ENCODE results near the gene TMEM260.
"Not testable (repeated sequence)": the region's sequence is repeated elsewhere in the genome, so short reads cannot be mapped to it uniquely, and the experiment has no call there.

The TMEM260 gene

DNA sequence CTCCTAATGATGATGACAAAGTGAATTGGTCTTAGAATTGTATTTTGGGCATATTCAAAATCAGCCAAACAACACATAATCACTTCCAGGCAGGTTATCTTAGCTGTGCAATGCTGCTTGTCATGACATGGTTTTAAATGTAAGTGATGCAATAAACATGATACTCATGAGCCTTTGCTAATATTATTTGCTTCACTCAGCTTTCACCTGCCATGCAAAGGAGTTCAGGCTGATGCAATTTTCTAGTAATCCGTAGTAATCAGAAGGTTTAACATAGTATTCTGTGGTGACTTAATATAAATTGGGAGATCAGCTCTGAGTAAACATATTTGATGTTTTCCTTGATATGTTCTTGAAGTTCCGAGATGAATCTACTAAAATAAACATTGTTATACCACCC, 29.1 kb downstream of the TMEM260 start:
- Mint-ChIP-seq H3K36me3 (ENCODE audit: low read depth) (peaks cover 46% of the 10 kb centered on the region), H3K9me3 (no peaks in the 10 kb centered on the region), H3K4me3 (no peak overlapping the region), H3K27me3 (ENCODE audit: low read depth) (no peaks in the 10 kb centered on the region), H3K27ac (no peak overlapping the region), H3K4me1 (no peaks in the 10 kb centered on the region)
- TF ChIP-seq, protein P1, sequence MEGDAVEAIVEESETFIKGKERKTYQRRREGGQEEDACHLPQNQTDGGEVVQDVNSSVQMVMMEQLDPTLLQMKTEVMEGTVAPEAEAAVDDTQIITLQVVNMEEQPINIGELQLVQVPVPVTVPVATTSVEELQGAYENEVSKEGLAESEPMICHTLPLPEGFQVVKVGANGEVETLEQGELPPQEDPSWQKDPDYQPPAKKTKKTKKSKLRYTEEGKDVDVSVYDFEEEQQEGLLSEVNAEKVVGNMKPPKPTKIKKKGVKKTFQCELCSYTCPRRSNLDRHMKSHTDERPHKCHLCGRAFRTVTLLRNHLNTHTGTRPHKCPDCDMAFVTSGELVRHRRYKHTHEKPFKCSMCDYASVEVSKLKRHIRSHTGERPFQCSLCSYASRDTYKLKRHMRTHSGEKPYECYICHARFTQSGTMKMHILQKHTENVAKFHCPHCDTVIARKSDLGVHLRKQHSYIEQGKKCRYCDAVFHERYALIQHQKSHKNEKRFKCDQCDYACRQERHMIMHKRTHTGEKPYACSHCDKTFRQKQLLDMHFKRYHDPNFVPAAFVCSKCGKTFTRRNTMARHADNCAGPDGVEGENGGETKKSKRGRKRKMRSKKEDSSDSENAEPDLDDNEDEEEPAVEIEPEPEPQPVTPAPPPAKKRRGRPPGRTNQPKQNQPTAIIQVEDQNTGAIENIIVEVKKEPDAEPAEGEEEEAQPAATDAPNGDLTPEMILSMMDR (IDR thresholded peaks at IDR 0.05; ENCODE audit: unreplicated experiment in 3 of 3): no peak

DNA sequence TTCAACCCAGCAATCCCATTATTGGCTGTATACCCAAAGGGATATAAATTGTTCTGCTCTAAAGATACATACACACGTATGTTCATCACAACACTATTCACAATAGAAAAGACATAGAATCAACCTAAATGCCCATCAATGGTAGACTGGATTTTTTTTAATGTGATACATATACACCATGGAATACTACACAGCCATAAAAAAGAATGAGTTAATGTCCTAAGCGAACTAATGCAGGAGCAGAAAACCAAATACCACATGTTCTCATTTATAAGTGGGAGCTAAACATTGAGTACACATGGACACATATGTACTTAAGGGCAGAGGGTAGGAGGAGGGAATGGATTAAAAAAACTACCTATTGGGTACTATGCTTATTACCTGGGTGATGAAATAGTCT, 32.1 kb downstream of the TMEM260 start:
- not testable (repeated sequence) for H3K9me3 Mint-ChIP-seq; H3K27me3 Mint-ChIP-seq (ENCODE audit: low read depth); H3K27ac Mint-ChIP-seq; H3K4me3 Mint-ChIP-seq; H3K4me1 Mint-ChIP-seq
- peaks cover 45% of the 10 kb centered on the region for H3K36me3 Mint-ChIP-seq (ENCODE audit: low read depth)

DNA sequence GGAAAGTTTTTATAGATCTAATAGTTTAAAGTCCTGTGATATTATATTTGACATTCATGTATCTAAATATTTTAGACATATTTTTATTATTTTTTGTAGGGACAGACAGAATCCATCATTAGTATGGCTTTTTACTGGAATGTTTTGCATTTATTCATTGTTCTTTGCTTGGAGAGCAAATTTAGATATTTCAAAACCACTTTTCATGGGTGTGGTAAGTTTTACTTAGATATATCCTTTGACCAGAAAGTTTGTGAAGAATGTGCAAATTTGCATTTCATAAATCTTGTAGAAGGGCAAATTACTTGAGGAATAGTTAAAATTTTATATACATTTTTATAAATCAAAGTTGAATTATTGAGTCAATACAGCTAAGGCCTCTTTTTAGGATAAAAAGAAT, 37.5 kb downstream of the TMEM260 start:
- no peaks in the 10 kb centered on the region for H3K9me3 Mint-ChIP-seq
- TF ChIP-seq, protein P1 (IDR thresholded peaks at IDR 0.05; ENCODE audit: unreplicated experiment in 3 of 3): no peak
- no peaks in the 10 kb centered on the region for H3K27me3 Mint-ChIP-seq (ENCODE audit: low read depth)
- H3K4me1 Mint-ChIP-seq: no peaks in the 10 kb centered on the region
- H3K27ac Mint-ChIP-seq: no peak overlapping the region
- H3K36me3 Mint-ChIP-seq (ENCODE audit: low read depth): peaks cover 36% of the 10 kb centered on the region
- no peak overlapping the region for H3K4me3 Mint-ChIP-seq

DNA sequence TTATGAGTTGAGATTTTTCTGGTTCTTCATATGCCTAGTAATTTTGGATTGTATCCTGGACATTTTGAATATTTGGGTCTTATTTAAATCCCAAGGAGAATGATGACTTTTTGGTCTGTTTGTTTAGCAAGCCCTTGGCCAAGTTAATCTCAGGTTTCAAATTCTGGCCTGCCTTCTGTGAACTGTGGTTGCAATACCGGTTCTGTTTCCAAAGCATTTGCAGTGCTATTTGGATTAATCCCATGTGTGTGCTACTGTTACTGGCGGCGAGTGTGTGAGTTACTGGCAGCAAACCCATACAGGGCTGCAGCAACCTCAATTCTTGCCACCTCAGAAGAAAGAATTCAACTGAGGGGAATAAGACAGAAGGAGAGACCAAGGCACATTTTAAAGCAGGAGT, 51.1 kb downstream of the TMEM260 start:
- no peak overlapping the region for H3K27ac Mint-ChIP-seq
- H3K27me3 Mint-ChIP-seq (ENCODE audit: low read depth): no peaks in the 10 kb centered on the region
- H3K4me1 Mint-ChIP-seq: no peaks in the 10 kb centered on the region
- TF ChIP-seq, protein P1 (IDR thresholded peaks at IDR 0.05; ENCODE audit: unreplicated experiment in 3 of 3): no peak
- H3K36me3 Mint-ChIP-seq (ENCODE audit: low read depth): peaks cover 92% of the 10 kb centered on the region
- H3K9me3 Mint-ChIP-seq: peaks cover 27% of the 10 kb centered on the region
- H3K4me3 Mint-ChIP-seq: no peak overlapping the region

DNA sequence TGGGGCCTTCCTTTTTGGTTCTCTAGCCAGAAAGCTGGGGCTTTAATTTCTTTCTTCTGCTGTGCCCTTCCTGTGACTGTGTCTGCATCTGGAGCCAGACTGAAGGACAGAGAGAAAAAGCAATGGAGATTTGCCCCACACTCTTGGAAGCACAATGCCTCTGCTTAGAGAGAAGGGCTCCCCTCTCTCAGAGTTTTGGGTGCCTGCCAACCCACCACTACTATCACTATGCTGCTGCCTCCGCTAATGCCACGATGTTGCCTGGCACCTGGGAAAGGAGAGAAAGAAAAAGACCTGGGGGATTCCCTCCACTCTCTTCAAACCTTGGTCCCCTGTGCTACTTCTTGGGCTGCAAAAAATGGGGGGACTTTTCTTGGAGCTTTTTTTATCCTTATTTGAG, 52.6 kb downstream of the TMEM260 start:
- no peak overlapping the region for H3K4me3 Mint-ChIP-seq

GRCh38 chr14:56633544-56633943, 53.9 kb downstream of the TMEM260 start:
- Mint-ChIP-seq H3K9me3 (peaks cover 29% of the 10 kb centered on the region), H3K27ac (no peak overlapping the region), H3K27me3 (ENCODE audit: low read depth) (no peaks in the 10 kb centered on the region), H3K4me1 (no peaks in the 10 kb centered on the region), H3K4me3 (no peak overlapping the region), H3K36me3 (ENCODE audit: low read depth) (peaks cover 97% of the 10 kb centered on the region)
- TF ChIP-seq, protein P1 (IDR thresholded peaks at IDR 0.05; ENCODE audit: unreplicated experiment in 3 of 3): no peak

More for the DNA sequence above, 52.6 kb downstream of the TMEM260 start:
- Mint-ChIP-seq H3K27me3 (ENCODE audit: low read depth) (no peaks in the 10 kb centered on the region), H3K4me1 (no peaks in the 10 kb centered on the region), H3K27ac (no peak overlapping the region), H3K9me3 (peaks cover 30% of the 10 kb centered on the region), H3K36me3 (ENCODE audit: low read depth) (peaks cover 96% of the 10 kb centered on the region)
- TF ChIP-seq, protein P1 (IDR thresholded peaks at IDR 0.05; ENCODE audit: unreplicated experiment in 3 of 3): no peak
